WTC11 (cell line): ENCODE results near the gene EIF4E3. TPM values are rescaled to one million over a fixed set of nuclear protein-coding genes. Genes with fewer than 3 reads are reported as not detected.

ENCODE experiments used
- ATAC-seq: fragments of 200-7000 bp; cut with Tn5 transposase; 2 replicates; pipeline ENCODE4 v1.10.0; 2021; ENCODE audit warnings: mild to moderate bottlenecking, moderate library complexity
- CTCF ChIA-PET: fragments of 300-600 bp; sonication (Branson Sonifier 250); formaldehyde crosslinking; loops from one replicate; lab custom pipeline; 2021; ENCODE audit warnings: antibody characterized with exemption; lab: Charles Lee
- POLR2A ChIA-PET: fragments of 350-600 bp; sonication (Branson Sonifier 250); formaldehyde crosslinking; loops from one replicate; lab custom pipeline; 2021; ENCODE audit warnings: antibody characterized with exemption; lab: Charles Lee
- DNase-seq: peaks from one replicate; pipeline ENCODE4 v3.0.0; 2021; ENCODE audit warnings: low spot score
- H3K27ac Mint-ChIP-seq: 2 replicates; pipeline ENCODE4 v1.8.0; 2021; ENCODE audit warnings: mixed read lengths
- H3K27me3 Mint-ChIP-seq: 2 replicates; pipeline ENCODE4 v1.8.0; 2021; ENCODE audit warnings: low read depth, mild to moderate bottlenecking, moderate library complexity, mixed read lengths
- H3K36me3 Mint-ChIP-seq: 2 replicates; pipeline ENCODE4 v1.8.0; 2021; ENCODE audit warnings: mixed read lengths
- H3K4me1 Mint-ChIP-seq: 2 replicates; pipeline ENCODE4 v1.8.0; 2022; ENCODE audit warnings: mixed read lengths
- H3K4me3 Mint-ChIP-seq: 2 replicates; pipeline ENCODE4 v1.8.0; 2021; ENCODE audit warnings: mild to moderate bottlenecking, moderate library complexity, mixed read lengths
- H3K9me3 Mint-ChIP-seq: 2 replicates; pipeline ENCODE4 v1.8.0; 2021; ENCODE audit warnings: mixed read lengths
- ARID4B ChIP-seq: sonication (generic); formaldehyde crosslinking; IDR thresholded peaks from 2 replicates; pipeline ENCODE4 v1.8.0; 2023; ENCODE audit warnings: missing genetic modification reagents, mild to moderate bottlenecking, borderline replicate concordance
- ATF2 ChIP-seq: sonication (generic); formaldehyde crosslinking; IDR thresholded peaks from 2 replicates; pipeline ENCODE4 v1.8.1; 2022; ENCODE audit warnings: low read depth, missing genetic modification reagents, borderline replicate concordance
- E2F5 ChIP-seq: sonication (generic); formaldehyde crosslinking; IDR thresholded peaks from 2 replicates; pipeline ENCODE4 v1.8.1; 2022; ENCODE audit warnings: mild to moderate bottlenecking, moderate library complexity, missing genetic modification reagents
- ERG ChIP-seq: fragments of 250-450 bp; sonication (Bioruptor Pico); IDR thresholded peaks from 2 replicates; pipeline ENCODE4 v1.8.0; 2021; ENCODE audit warnings: mild to moderate bottlenecking
- FOXK1 ChIP-seq: sonication (generic); formaldehyde crosslinking; IDR thresholded peaks from 2 replicates; pipeline ENCODE4 v1.8.0; 2022; ENCODE audit warnings: mild to moderate bottlenecking, moderate library complexity, missing genetic modification reagents
- GTF2I ChIP-seq: fragments of 250-450 bp; sonication (Bioruptor Pico); conservative IDR thresholded peaks from 2 replicates; pipeline ENCODE4 v1.4.0; 2021; ENCODE audit warnings: mild to moderate bottlenecking
- IRF1 ChIP-seq: sonication (generic); formaldehyde crosslinking; IDR thresholded peaks from 2 replicates; pipeline ENCODE4 v1.8.0; 2023; ENCODE audit warnings: missing genetic modification reagents
- JUN ChIP-seq: sonication (generic); formaldehyde crosslinking; IDR thresholded peaks from 2 replicates; pipeline ENCODE4 v1.8.0; 2023; ENCODE audit warnings: mild to moderate bottlenecking, missing genetic modification reagents
- MXD4 ChIP-seq: fragments of 250-450 bp; sonication (Bioruptor Pico); IDR thresholded peaks from 2 replicates; pipeline ENCODE4 v1.8.0; 2021; ENCODE audit warnings: mild to moderate bottlenecking, moderate library complexity, borderline replicate concordance
- NR1H2 ChIP-seq: sonication (generic); formaldehyde crosslinking; IDR thresholded peaks from 2 replicates; pipeline ENCODE4 v1.9.0; 2021; ENCODE audit warnings: mild to moderate bottlenecking, moderate library complexity, missing genetic modification reagents
- NR3C1 ChIP-seq: sonication (generic); formaldehyde crosslinking; conservative IDR thresholded peaks from 2 replicates; pipeline ENCODE4 v1.8.1; 2023; ENCODE audit warnings: low read depth, mild to moderate bottlenecking, missing genetic modification reagents
- PRRX2 ChIP-seq: fragments of 250-450 bp; sonication (Bioruptor Pico); IDR thresholded peaks from 2 replicates; pipeline ENCODE4 v1.8.0; 2021; ENCODE audit warnings: mild to moderate bottlenecking
- RELA ChIP-seq: sonication (generic); formaldehyde crosslinking; IDR thresholded peaks from 2 replicates; pipeline ENCODE4 v1.8.1; 2022; ENCODE audit warnings: missing genetic modification reagents, mild to moderate bottlenecking, borderline replicate concordance
- ZMAT4 ChIP-seq: fragments of 250-450 bp; sonication (Bioruptor Pico); IDR thresholded peaks from 2 replicates; pipeline ENCODE4 v1.9.0; 2021; ENCODE audit warnings: mild to moderate bottlenecking
- ZNF416 ChIP-seq: fragments of 250-450 bp; sonication (Bioruptor Pico); IDR thresholded peaks from 2 replicates; pipeline ENCODE4 v1.9.0; 2021; ENCODE audit warnings: mild to moderate bottlenecking, inconsistent platforms
- ZNF512 ChIP-seq: sonication (generic); formaldehyde crosslinking; IDR thresholded peaks from 2 replicates; pipeline ENCODE4 v1.8.1; 2022; ENCODE audit warnings: missing genetic modification reagents, borderline replicate concordance
- ZNF532 ChIP-seq: fragments of 250-450 bp; sonication (Bioruptor Pico); IDR thresholded peaks from 2 replicates; pipeline ENCODE4 v1.9.0; 2021; ENCODE audit warnings: mild to moderate bottlenecking, borderline replicate concordance
- total RNA-seq: library from RNA; stranded (reverse); gene quantifications from 3 replicates; pipeline ENCODE4 v1.2.3, GENCODE V29; 2021

The EIF4E3 gene
- total RNA-seq, 1 experiment from 2014 or later, result 16.5 TPM

GRCh38 chr3:71744738-71745137, 19.5 kb upstream of the EIF4E3 start:
- ChIA-PET POLR2A (no interaction called here), CTCF (interaction anchor here (1.5 kb wide), 1 partner anchor 15 kb away, joined by 7 read pairs; no protein-coding TSS in a partner anchor)
- no peak for DNase-seq
- no peak overlapping the region for H3K27ac Mint-ChIP-seq
- H3K9me3 Mint-ChIP-seq, result peaks cover 38% of the 10 kb centered on the region
- ATAC-seq, result no peak
- H3K4me3 Mint-ChIP-seq, result no peak overlapping the region
- TF ChIP-seq RELA (no peak), PRRX2 (CRISPR knock-in tag) (no peak), NR3C1 (no peak), NR1H2 (no peak), ERG (no peak), IRF1 (CRISPR knock-in tag) (no peak), MXD4 (CRISPR knock-in tag) (no peak), ZNF512 (no peak), ZNF532 (CRISPR knock-in tag) (no peak), FOXK1 (CRISPR knock-in tag) (no peak)
- peaks cover 29% of the 10 kb centered on the region for H3K36me3 Mint-ChIP-seq
- H3K4me1 Mint-ChIP-seq, result no peaks in the 10 kb centered on the region
- peaks cover 5% of the 10 kb centered on the region; the same call in 1 of the 2 replicates for H3K27me3 Mint-ChIP-seq

- DNase-seq (no peak), ATAC-seq (no peak)
- Mint-ChIP-seq H3K4me3 (no peak overlapping the region), H3K9me3 (peaks cover 39% of the 10 kb centered on the region), H3K4me1 (0 out of 2 replicates have a peak, but pooled peaks cover 2% of the 10 kb centered on the region), H3K27ac (no peak overlapping the region), H3K27me3 (peaks cover 5% of the 10 kb centered on the region; the same call in 1 of the 2 replicates), H3K36me3 (peaks cover 29% of the 10 kb centered on the region)
- ChIA-PET CTCF (no interaction called here), POLR2A (interaction anchor here (0.6 kb wide), 1 partner anchor 1303 kb away, joined by 3 read pairs; no protein-coding TSS in a partner anchor)
- TF ChIP-seq E2F5 (no peak), ZMAT4 (CRISPR knock-in tag) (no peak)
These were observed 17.4 kb upstream of the EIF4E3 start for GRCh38 chr3:71742621-71743020.

GRCh38 chr3:71734881-71735280, 9.7 kb upstream of the EIF4E3 start:
- H3K4me1 Mint-ChIP-seq, result peaks cover 37% of the 10 kb centered on the region
- POLR2A ChIA-PET, result no interaction called here
- H3K27ac Mint-ChIP-seq, result no peak overlapping the region
- CTCF ChIA-PET, result no interaction called here
- peaks cover 14% of the 10 kb centered on the region for H3K9me3 Mint-ChIP-seq
- H3K4me3 Mint-ChIP-seq, result no peak overlapping the region
- no peak for ATAC-seq
- H3K27me3 Mint-ChIP-seq, result peaks cover 4% of the 10 kb centered on the region
- no peaks in the 10 kb centered on the region for H3K36me3 Mint-ChIP-seq
- no peak for DNase-seq
- TF ChIP-seq ZNF416 (CRISPR knock-in tag) (no peak), GTF2I (CRISPR knock-in tag) (no peak), JUN (CRISPR knock-in tag) (no peak), ARID4B (CRISPR knock-in tag) (no peak), ATF2 (CRISPR knock-in tag) (no peak), NR1H2 (no peak)
